Vagina (tissue), 2 donors: ENCODE data around the gene DLEC1. TPM values are rescaled to one million over a fixed set of nuclear protein-coding genes. Genes with fewer than 3 reads are reported as not detected.

Experiments
- DNase-seq, 2 donors: peaks; one replicate each; pipeline ENCODE4 v3.0.0-alpha.2; 2017; ENCODE audit errors: extremely low spot score in 2 of 2
- H3K27ac ChIP-seq: fragments of 200-600 bp; sonication (generic); one replicate; pipeline ENCODE4 v1.5.1; 2019
- H3K27me3 ChIP-seq: fragments of 200-600 bp; sonication (generic); one replicate; pipeline ENCODE4 v1.5.1; 2019
- H3K36me3 ChIP-seq, 2 donors: fragments of 200-600 bp; sonication (generic); one replicate each; pipeline ENCODE4 v1.5.1; 2017 to 2019
- H3K4me1 ChIP-seq: fragments of 200-600 bp; sonication (generic); one replicate; pipeline ENCODE4 v1.5.1; 2019
- H3K4me3 ChIP-seq, 2 donors: fragments of 200-600 bp; sonication (generic); 1 replicate in 1 of 2; 2 replicates in 1 of 2; pipeline ENCODE4 v1.5.1; 2016 to 2019
- H3K9me3 ChIP-seq: fragments of 200-600 bp; sonication (generic); one replicate; pipeline ENCODE4 v1.5.1; 2019
- POLR2A ChIP-seq, 2 donors: fragments of 450-650 bp; IDR thresholded peaks; one replicate each; pipeline ENCODE4 v1.6.1; 2017; ENCODE audit warnings: antibody characterized with exemption in 2 of 2, mild to moderate bottlenecking in 2 of 2, moderate library complexity in 2 of 2
- POLR2AphosphoS5 ChIP-seq, 2 donors: sonication (generic); formaldehyde crosslinking; IDR thresholded peaks; one replicate each; pipeline ENCODE4 v1.9.0; 2017; ENCODE audit warnings: antibody characterized with exemption in 2 of 2, mild to moderate bottlenecking in 2 of 2, low read depth in 1 of 2; ENCODE audit not compliant: insufficient read depth in 1 of 2
- intact Hi-C: fragments of 100-400 bp; cut with DNase I; formaldehyde crosslinking; loops from one replicate; pipeline ENCODE4 v1.15.1; 2023
- total RNA-seq: library from RNA; depleted of rRNA; stranded (reverse); fragments of >200 nt; gene quantifications from one replicate; pipeline ENCODE4 v1.2.3, GENCODE V29; 2016
- TF ChIP-seq, protein P1 (sequence below), 3 experiments: fragments of 450-650 bp in 2 of 3; fragments of 200-600 bp in 1 of 3; sonication (generic) in 1 of 3; IDR thresholded peaks; one replicate each; pipeline ENCODE4 v1.5.1; 2017 to 2019; ENCODE audit warnings: antibody characterized with exemption in 3 of 3, mild to moderate bottlenecking in 2 of 3, moderate library complexity in 2 of 3

DLEC1 gene
- total RNA-seq, 1 donor from 2014 or later: 0.25 TPM

DNA sequence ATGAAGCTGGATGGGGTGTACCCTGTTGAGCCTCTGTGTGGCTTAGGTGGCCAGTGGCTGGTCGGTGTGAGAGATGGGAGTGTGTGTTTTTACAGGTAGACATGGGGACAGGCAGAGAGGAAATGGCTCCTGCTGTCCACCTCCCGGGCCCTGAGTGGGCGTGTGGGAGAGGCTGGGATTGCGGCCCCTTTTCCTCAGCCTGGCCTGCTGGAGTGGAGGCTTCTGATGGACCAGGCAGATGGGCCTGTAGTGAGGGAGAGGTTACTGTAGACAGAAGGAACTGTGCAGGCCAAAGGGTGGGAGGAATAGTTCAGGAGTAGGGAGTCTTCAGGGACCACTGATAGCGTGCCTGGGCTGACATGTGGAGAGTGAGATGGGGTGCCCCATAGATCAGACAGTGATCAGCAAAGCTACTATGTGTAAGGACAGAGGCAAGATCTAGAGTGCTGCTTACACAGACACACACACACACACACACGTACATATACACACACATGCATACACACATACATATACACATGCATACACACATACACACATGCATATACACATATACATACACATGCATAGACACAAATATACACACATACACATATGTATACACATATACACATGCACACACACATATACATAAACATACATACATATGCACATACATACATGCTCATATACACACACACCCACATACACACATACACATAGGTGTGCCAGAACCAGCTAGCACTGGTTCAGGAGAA is 71.5 kb downstream of the DLEC1 start:
- no peaks in the 10 kb centered on the region for H3K9me3 ChIP-seq
- H3K27me3 ChIP-seq: no peaks in the 10 kb centered on the region
- no peak overlapping the region for H3K4me3 ChIP-seq
- no peaks in the 10 kb centered on the region for H3K4me1 ChIP-seq
- no peak for DNase-seq
- TF ChIP-seq POLR2A (IDR thresholded peaks at IDR 0.05): no peak
- TF ChIP-seq POLR2AphosphoS5 (IDR thresholded peaks at IDR 0.05; ENCODE audit: insufficient read depth in 1 of 2, low read depth in 1 of 2): no peak
- TF ChIP-seq, protein P1, sequence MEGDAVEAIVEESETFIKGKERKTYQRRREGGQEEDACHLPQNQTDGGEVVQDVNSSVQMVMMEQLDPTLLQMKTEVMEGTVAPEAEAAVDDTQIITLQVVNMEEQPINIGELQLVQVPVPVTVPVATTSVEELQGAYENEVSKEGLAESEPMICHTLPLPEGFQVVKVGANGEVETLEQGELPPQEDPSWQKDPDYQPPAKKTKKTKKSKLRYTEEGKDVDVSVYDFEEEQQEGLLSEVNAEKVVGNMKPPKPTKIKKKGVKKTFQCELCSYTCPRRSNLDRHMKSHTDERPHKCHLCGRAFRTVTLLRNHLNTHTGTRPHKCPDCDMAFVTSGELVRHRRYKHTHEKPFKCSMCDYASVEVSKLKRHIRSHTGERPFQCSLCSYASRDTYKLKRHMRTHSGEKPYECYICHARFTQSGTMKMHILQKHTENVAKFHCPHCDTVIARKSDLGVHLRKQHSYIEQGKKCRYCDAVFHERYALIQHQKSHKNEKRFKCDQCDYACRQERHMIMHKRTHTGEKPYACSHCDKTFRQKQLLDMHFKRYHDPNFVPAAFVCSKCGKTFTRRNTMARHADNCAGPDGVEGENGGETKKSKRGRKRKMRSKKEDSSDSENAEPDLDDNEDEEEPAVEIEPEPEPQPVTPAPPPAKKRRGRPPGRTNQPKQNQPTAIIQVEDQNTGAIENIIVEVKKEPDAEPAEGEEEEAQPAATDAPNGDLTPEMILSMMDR (IDR thresholded peaks at IDR 0.05): no peak
- no peaks in the 10 kb centered on the region for H3K36me3 ChIP-seq
- no peak overlapping the region for H3K27ac ChIP-seq
- intact Hi-C loops: no loop called here

DNA sequence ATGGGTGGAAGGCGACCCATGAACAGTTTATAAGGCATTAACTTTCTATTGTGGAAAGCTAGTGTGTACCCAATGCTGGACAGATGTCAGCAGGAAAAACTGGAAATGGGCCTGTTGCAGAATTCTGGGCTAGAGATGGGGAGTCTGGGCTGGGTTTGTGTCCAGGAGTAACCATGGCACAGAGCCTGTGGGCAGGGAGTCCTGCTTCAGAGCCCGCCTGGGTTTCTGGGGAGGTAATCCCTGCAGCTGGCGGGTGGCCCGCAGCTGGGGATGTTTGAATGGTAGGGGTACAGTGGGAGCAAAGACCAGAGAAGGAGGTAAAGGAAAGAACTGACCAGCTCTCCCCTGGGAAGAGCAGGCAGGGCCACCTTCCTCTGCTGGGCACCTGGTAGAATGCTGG is 72.2 kb downstream of the DLEC1 start:
- no peaks in the 10 kb centered on the region for H3K4me1 ChIP-seq
- H3K36me3 ChIP-seq: no peaks in the 10 kb centered on the region
- no peak for DNase-seq
- intact Hi-C loops: no loop called here
- H3K9me3 ChIP-seq: no peaks in the 10 kb centered on the region
- H3K27ac ChIP-seq: no peak overlapping the region
- H3K27me3 ChIP-seq: no peaks in the 10 kb centered on the region
- H3K4me3 ChIP-seq: no peak overlapping the region
- TF ChIP-seq, protein P1 (IDR thresholded peaks at IDR 0.05): no peak
- TF ChIP-seq POLR2A (IDR thresholded peaks at IDR 0.05): no peak
- TF ChIP-seq POLR2AphosphoS5 (IDR thresholded peaks at IDR 0.05; ENCODE audit: insufficient read depth in 1 of 2, low read depth in 1 of 2): no peak

DNA sequence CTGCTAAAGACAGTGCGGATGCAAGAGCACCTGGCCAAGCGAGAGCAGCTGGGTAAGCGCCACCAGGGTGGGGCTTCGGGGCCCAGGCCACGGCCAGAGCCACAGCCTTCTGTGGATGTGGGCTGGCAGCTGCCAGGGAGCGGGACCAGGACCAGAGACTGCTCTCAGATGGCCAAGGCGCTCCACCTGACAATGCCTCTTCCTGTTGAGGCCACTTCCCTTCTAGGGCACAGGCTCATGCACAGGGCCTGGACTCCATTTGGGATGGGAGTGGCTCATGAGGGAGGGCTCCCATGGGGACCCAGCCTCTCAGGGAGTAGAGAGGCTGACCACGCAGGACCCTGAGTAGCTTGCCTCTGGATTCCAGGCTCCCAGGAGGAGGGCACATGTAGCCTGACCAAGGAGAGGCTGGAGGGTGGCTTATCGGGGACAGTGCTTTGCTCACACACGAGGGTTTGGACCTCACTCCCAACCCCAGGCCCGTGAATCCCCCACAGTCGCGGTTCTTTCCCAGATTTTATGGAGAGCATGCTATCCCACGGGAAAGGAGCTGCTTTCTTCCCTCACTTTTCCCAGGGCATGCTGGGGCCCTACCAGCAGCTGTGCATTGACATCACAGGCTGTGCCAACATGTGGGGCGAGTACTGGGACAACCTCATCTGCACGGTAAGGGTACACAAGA is 72.8 kb downstream of the DLEC1 start:
- TF ChIP-seq POLR2A (IDR thresholded peaks at IDR 0.05) (no peak), POLR2AphosphoS5 (IDR thresholded peaks at IDR 0.05; ENCODE audit: insufficient read depth in 1 of 2, low read depth in 1 of 2) (no peak)
- TF ChIP-seq, protein P1 (IDR thresholded peaks at IDR 0.05): no peak
- Histone ChIP-seq H3K27me3 (no peaks in the 10 kb centered on the region), H3K36me3 (no peaks in the 10 kb centered on the region), H3K27ac (no peak overlapping the region), H3K4me1 (no peaks in the 10 kb centered on the region), H3K4me3 (no peak overlapping the region), H3K9me3 (no peaks in the 10 kb centered on the region)
- DNase-seq: no peak
- intact Hi-C loops: no loop called here

DNA sequence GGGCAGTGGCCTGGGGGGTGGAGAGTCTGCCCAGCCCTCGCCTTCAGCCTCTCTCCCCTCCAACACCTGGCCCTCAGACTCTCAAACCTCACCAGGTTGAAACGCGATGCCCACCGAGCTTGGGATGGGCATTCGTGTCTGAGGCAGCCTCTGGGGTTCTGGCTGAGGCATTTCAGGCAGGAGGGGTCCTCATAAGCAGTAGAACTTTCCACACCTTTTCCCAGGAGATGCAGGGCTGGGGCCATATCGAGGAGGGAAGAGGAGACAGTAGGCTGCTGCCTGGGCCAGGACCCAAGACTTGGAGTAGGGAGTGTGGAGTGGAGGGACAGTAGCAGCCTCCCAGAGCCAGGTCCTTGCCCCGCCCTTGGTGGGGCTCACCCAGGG is 73.4 kb downstream of the DLEC1 start:
- intact Hi-C loops: no loop called here
- TF ChIP-seq POLR2AphosphoS5 (IDR thresholded peaks at IDR 0.05; ENCODE audit: insufficient read depth in 1 of 2, low read depth in 1 of 2) (no peak), POLR2A (IDR thresholded peaks at IDR 0.05) (no peak)
- TF ChIP-seq, protein P1 (IDR thresholded peaks at IDR 0.05): no peak
- H3K27ac ChIP-seq: no peak overlapping the region
- no peak overlapping the region for H3K4me3 ChIP-seq
- no peak for DNase-seq
- no peaks in the 10 kb centered on the region for H3K4me1 ChIP-seq
- no peaks in the 10 kb centered on the region for H3K9me3 ChIP-seq
- H3K36me3 ChIP-seq: no peaks in the 10 kb centered on the region
- H3K27me3 ChIP-seq: no peaks in the 10 kb centered on the region
